ENCODE data around the gene DPEP3.

GRCh38 chr16:68005211-68005610 is 24.9 kb upstream of the DPEP3 start:
- TF ChIP-seq CTCF (IDR thresholded peaks at IDR 0.05; ENCODE audit: poor library complexity): no peak
- no peak for TF ChIP-seq EZH2 (IDR thresholded peaks at IDR 0.05; ENCODE audit: borderline replicate concordance)
- TF ChIP-seq EZH2phosphoT487 (IDR thresholded peaks at IDR 0.05; ENCODE audit: low read depth, severe bottlenecking, unreplicated experiment): no peak
